ENCODE data around the gene TCEAL7.

DNA sequence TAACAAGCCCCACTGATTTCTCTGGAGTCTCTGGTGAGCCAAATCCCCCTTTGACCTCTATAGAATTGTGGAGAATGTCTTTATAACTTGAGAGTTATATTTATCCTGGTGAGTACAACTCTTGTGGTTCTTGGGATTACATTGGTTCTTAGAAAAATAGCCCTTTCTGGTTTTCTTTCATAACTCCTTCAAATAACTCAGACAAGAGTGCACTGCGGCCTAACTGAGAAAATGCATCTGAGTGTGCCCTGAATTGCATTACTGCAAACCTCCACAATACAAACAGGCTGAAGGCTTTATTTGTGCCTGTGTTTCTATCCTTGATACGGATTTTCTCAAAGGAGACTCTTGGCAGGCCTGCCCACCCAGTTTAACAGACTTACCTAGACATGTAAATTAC, 49.0 kb downstream of the TCEAL7 start:
- TF ChIP-seq, protein P1, sequence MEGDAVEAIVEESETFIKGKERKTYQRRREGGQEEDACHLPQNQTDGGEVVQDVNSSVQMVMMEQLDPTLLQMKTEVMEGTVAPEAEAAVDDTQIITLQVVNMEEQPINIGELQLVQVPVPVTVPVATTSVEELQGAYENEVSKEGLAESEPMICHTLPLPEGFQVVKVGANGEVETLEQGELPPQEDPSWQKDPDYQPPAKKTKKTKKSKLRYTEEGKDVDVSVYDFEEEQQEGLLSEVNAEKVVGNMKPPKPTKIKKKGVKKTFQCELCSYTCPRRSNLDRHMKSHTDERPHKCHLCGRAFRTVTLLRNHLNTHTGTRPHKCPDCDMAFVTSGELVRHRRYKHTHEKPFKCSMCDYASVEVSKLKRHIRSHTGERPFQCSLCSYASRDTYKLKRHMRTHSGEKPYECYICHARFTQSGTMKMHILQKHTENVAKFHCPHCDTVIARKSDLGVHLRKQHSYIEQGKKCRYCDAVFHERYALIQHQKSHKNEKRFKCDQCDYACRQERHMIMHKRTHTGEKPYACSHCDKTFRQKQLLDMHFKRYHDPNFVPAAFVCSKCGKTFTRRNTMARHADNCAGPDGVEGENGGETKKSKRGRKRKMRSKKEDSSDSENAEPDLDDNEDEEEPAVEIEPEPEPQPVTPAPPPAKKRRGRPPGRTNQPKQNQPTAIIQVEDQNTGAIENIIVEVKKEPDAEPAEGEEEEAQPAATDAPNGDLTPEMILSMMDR (IDR thresholded peaks at IDR 0.05; ENCODE audit: low read depth, low read length): no peak
- TF ChIP-seq, protein P2, sequence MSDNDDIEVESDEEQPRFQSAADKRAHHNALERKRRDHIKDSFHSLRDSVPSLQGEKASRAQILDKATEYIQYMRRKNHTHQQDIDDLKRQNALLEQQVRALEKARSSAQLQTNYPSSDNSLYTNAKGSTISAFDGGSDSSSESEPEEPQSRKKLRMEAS (IDR thresholded peaks at IDR 0.05; ENCODE audit: low read depth, low read length): no peak

Measured in NB4 (cell line).